Measurements from ENCODE around the gene RSBN1. TPM values are rescaled to one million over a fixed set of nuclear protein-coding genes. Genes with fewer than 3 reads are reported as not detected.
"Not testable (repeated sequence)": the region's sequence is repeated elsewhere in the genome, so short reads cannot be mapped to it uniquely, and the experiment has no call there.

The RSBN1 gene
- total and polyA plus RNA-seq, 2 experiments from 2014 or later, result 15.4 to 17.4 TPM

DNA sequence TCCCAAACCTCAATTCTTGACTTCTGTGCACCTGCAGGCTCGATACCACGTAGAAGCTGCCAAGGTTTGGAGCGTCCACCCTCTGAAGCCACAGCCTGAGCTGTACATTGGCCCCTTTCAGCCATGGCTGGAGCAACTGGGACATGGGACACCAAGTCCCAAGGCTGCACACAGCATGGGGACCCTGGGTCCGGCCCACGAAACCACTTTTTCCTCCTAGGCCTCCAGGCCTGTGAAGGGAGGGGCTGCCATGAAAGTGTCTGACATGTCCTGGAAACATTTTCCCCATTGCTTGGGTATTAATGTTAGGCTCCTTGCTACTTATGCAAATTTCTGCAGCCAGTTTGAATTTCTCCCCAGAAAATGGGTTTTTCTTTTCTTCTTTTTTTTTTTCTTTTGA is 93.7 kb downstream of the RSBN1 start:
- not testable (repeated sequence) for H3K4me3 ChIP-seq; H3K27ac Mint-ChIP-seq; H3K27ac ChIP-seq (ENCODE audit: low read depth); H3K4me1 Mint-ChIP-seq; H3K79me2 ChIP-seq (replicated peaks; ENCODE audit: insufficient read depth); H3F3A ChIP-seq (replicated peaks; ENCODE audit: low read depth); H3K27me3 ChIP-seq (ENCODE audit: insufficient read depth); DNase-seq (ENCODE audit: low spot score); H3K4me2 ChIP-seq; ATAC-seq; H2AFZ ChIP-seq; H4K20me1 ChIP-seq (replicated peaks; ENCODE audit: insufficient read depth); H3K4me3 Mint-ChIP-seq; H3K27me3 Mint-ChIP-seq (ENCODE audit: insufficient read depth, low read depth, poor library complexity); H3K9me2 ChIP-seq (ENCODE audit: insufficient read depth); H3K4me1 ChIP-seq (ENCODE audit: insufficient read depth)
- peaks cover 50% of the 10 kb centered on the region for H3K9me3 Mint-ChIP-seq
- H3K36me3 ChIP-seq (ENCODE audit: insufficient read depth), result peaks cover 28% of the 10 kb centered on the region
- H3K36me3 Mint-ChIP-seq (ENCODE audit: low read depth), result peaks cover 84% of the 10 kb centered on the region

DNA sequence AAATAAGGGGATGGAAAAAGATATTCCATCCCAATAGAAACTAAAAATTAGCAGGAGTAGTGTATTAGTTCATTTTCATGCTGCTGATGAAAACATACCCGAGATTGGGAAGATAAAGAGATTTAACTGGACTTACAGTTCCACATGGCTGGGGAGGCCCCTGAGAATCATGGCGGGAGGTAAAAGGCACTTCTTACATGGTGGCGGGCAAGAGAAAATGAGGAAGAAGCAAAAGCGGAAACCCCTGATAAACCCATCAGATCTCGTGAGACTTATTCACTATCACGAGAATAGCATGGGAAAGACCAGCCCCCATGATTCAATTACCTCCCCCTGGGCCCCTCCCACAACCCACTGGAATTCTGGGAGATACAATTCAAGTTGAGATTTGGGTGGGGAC is 94.8 kb downstream of the RSBN1 start:
- not testable (repeated sequence) for H3K27me3 Mint-ChIP-seq (ENCODE audit: insufficient read depth, low read depth, poor library complexity); H2AFZ ChIP-seq; H3K4me3 ChIP-seq; H3K4me3 Mint-ChIP-seq; H3K27ac Mint-ChIP-seq; H3K79me2 ChIP-seq (replicated peaks; ENCODE audit: insufficient read depth); H3K4me1 Mint-ChIP-seq; ATAC-seq; H3K4me1 ChIP-seq (ENCODE audit: insufficient read depth); H3K27ac ChIP-seq (ENCODE audit: low read depth); H3K27me3 ChIP-seq (ENCODE audit: insufficient read depth); H3K9me2 ChIP-seq (ENCODE audit: insufficient read depth); DNase-seq (ENCODE audit: low spot score); H3K4me2 ChIP-seq; H3F3A ChIP-seq (replicated peaks; ENCODE audit: low read depth); H4K20me1 ChIP-seq (replicated peaks; ENCODE audit: insufficient read depth)
- peaks cover 28% of the 10 kb centered on the region for H3K36me3 ChIP-seq (ENCODE audit: insufficient read depth)
- Mint-ChIP-seq H3K9me3 (peaks cover 48% of the 10 kb centered on the region), H3K36me3 (ENCODE audit: low read depth) (peaks cover 77% of the 10 kb centered on the region)

DNA sequence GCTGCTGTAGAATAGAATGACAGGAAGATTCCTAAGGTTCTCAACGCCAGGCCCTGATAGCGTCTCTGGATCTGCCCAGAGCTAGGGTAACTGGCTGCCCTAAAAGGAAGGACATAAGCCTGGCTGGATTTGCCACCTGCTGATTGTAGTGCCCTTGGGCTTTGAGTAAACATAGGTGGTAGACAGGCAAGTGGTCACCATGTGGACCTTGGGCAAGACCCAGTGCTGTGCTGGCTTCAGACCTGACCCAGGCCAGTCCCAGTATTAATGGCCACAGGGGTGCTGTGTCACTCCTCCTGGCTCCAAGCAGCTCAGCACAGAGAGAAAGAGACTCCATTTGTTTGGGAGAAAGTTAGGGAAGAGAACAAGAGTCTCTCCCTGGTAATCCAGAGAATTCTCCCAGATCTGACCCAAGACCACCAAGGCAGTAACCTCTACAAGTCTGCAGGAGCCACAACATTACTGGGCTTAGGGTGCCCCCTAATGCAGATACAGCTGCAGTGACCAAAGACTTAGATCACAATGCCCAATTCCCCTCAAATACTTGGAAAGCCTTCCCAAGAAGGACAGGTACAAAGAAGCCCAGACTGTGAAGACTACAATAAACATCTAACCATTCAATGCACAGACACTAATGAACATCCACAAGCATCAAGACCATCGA is 97.5 kb downstream of the RSBN1 start:
- peaks cover 14% of the 10 kb centered on the region for H3K36me3 ChIP-seq (ENCODE audit: insufficient read depth)
- H3K27ac ChIP-seq (ENCODE audit: low read depth), result no peak overlapping the region
- no peaks in the 10 kb centered on the region for H3F3A ChIP-seq (replicated peaks; ENCODE audit: low read depth)
- Mint-ChIP-seq H3K4me3 (no peak overlapping the region), H3K36me3 (ENCODE audit: low read depth) (peaks cover 54% of the 10 kb centered on the region), H3K27me3 (ENCODE audit: insufficient read depth, low read depth, poor library complexity) (peaks cover 4% of the 10 kb centered on the region), H3K27ac (no peak overlapping the region), H3K4me1 (no peaks in the 10 kb centered on the region), H3K9me3 (peaks cover 28% of the 10 kb centered on the region)
- H3K27me3 ChIP-seq (ENCODE audit: insufficient read depth), result no peaks in the 10 kb centered on the region
- TF ChIP-seq, protein P1, sequence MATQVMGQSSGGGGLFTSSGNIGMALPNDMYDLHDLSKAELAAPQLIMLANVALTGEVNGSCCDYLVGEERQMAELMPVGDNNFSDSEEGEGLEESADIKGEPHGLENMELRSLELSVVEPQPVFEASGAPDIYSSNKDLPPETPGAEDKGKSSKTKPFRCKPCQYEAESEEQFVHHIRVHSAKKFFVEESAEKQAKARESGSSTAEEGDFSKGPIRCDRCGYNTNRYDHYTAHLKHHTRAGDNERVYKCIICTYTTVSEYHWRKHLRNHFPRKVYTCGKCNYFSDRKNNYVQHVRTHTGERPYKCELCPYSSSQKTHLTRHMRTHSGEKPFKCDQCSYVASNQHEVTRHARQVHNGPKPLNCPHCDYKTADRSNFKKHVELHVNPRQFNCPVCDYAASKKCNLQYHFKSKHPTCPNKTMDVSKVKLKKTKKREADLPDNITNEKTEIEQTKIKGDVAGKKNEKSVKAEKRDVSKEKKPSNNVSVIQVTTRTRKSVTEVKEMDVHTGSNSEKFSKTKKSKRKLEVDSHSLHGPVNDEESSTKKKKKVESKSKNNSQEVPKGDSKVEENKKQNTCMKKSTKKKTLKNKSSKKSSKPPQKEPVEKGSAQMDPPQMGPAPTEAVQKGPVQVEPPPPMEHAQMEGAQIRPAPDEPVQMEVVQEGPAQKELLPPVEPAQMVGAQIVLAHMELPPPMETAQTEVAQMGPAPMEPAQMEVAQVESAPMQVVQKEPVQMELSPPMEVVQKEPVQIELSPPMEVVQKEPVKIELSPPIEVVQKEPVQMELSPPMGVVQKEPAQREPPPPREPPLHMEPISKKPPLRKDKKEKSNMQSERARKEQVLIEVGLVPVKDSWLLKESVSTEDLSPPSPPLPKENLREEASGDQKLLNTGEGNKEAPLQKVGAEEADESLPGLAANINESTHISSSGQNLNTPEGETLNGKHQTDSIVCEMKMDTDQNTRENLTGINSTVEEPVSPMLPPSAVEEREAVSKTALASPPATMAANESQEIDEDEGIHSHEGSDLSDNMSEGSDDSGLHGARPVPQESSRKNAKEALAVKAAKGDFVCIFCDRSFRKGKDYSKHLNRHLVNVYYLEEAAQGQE (IDR thresholded peaks at IDR 0.05; ENCODE audit: unreplicated experiment), result no peak
- TF ChIP-seq EZH2phosphoT487 (IDR thresholded peaks at IDR 0.05; ENCODE audit: unreplicated experiment) (no peak), ZNF114 (CRISPR knock-in tag; IDR thresholded peaks at IDR 0.05) (no peak)
- TF ChIP-seq, protein P2, sequence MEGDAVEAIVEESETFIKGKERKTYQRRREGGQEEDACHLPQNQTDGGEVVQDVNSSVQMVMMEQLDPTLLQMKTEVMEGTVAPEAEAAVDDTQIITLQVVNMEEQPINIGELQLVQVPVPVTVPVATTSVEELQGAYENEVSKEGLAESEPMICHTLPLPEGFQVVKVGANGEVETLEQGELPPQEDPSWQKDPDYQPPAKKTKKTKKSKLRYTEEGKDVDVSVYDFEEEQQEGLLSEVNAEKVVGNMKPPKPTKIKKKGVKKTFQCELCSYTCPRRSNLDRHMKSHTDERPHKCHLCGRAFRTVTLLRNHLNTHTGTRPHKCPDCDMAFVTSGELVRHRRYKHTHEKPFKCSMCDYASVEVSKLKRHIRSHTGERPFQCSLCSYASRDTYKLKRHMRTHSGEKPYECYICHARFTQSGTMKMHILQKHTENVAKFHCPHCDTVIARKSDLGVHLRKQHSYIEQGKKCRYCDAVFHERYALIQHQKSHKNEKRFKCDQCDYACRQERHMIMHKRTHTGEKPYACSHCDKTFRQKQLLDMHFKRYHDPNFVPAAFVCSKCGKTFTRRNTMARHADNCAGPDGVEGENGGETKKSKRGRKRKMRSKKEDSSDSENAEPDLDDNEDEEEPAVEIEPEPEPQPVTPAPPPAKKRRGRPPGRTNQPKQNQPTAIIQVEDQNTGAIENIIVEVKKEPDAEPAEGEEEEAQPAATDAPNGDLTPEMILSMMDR (conservative IDR thresholded peaks at IDR 0.05; ENCODE audit: low read depth in 2 of 2), result peak; percentile 42 to 64
- H4K20me1 ChIP-seq (replicated peaks; ENCODE audit: insufficient read depth), result no peaks in the 10 kb centered on the region; the same call in 1 of the 2 replicates
- H3K4me3 ChIP-seq, result no peak overlapping the region
- H2AFZ ChIP-seq, result no peak overlapping the region
- no peaks in the 10 kb centered on the region for H3K9me2 ChIP-seq (ENCODE audit: insufficient read depth)
- H3K4me2 ChIP-seq, result no peak overlapping the region
- ATAC-seq, result peak; percentile 50; the same call in 2 of the 3 replicates
- peak; percentile 25 for DNase-seq (ENCODE audit: low spot score)
- no peaks in the 10 kb centered on the region for H3K79me2 ChIP-seq (replicated peaks; ENCODE audit: insufficient read depth)
- no peaks in the 10 kb centered on the region for H3K4me1 ChIP-seq (ENCODE audit: insufficient read depth)

Other genes starting within 250 kb of the RSBN1 start
- 21.6 and 24.5 TPM in 2 replicates for gene PHTF1, start 53.0 kb downstream of the RSBN1 start, total RNA-seq (2014; rRNA removed; shearing (Covaris generic))
- gene PHTF1, start 53.0 kb downstream of the RSBN1 start, polyA plus RNA-seq (2016; fragmentation: Nextera tagmentation; extraction: Ambion mirVana), result 18.7 and 19.1 TPM in 2 replicates
- gene PTPN22, start 59.2 kb upstream of the RSBN1 start, total RNA-seq (2014; rRNA removed; shearing (Covaris generic)), result not detected in 2 replicates
- 0.08 and 0.40 TPM in 2 replicates for gene PTPN22, start 59.2 kb upstream of the RSBN1 start, polyA plus RNA-seq (2016; fragmentation: Nextera tagmentation; extraction: Ambion mirVana)
- gene BCL2L15, start 75.1 kb upstream of the RSBN1 start, total RNA-seq (2014; rRNA removed; shearing (Covaris generic)), result 0.78 TPM in 1 of 2 replicates, not detected in the other
- 0.40 TPM in 1 of 2 replicates, not detected in the other for gene BCL2L15, start 75.1 kb upstream of the RSBN1 start, polyA plus RNA-seq (2016; fragmentation: Nextera tagmentation; extraction: Ambion mirVana)
- 12.7 and 13.4 TPM in 2 replicates for gene AP4B1, start 92.3 kb upstream of the RSBN1 start, total RNA-seq (2014; rRNA removed; shearing (Covaris generic))
- gene AP4B1, start 92.3 kb upstream of the RSBN1 start, polyA plus RNA-seq (2016; fragmentation: Nextera tagmentation; extraction: Ambion mirVana), result 4.4 and 7.5 TPM in 2 replicates
- gene DCLRE1B, start 92.8 kb upstream of the RSBN1 start, total RNA-seq (2014; rRNA removed; shearing (Covaris generic)), result 8.7 and 9.7 TPM in 2 replicates
- gene DCLRE1B, start 92.8 kb upstream of the RSBN1 start, polyA plus RNA-seq (2016; fragmentation: Nextera tagmentation; extraction: Ambion mirVana), result 6.3 and 6.9 TPM in 2 replicates
- 44.4 and 47.5 TPM in 2 replicates for gene HIPK1, start 116.8 kb upstream of the RSBN1 start, total RNA-seq (2014; rRNA removed; shearing (Covaris generic))
- gene HIPK1, start 116.8 kb upstream of the RSBN1 start, polyA plus RNA-seq (2016; fragmentation: Nextera tagmentation; extraction: Ambion mirVana), result 13.6 and 14.3 TPM in 2 replicates
- gene OLFML3, start 167.0 kb upstream of the RSBN1 start, total RNA-seq (2014; rRNA removed; shearing (Covaris generic)), result 69.9 and 73.6 TPM in 2 replicates
- gene OLFML3, start 167.0 kb upstream of the RSBN1 start, polyA plus RNA-seq (2016; fragmentation: Nextera tagmentation; extraction: Ambion mirVana), result 42.8 and 44.7 TPM in 2 replicates